Adrenal gland (tissue), 5 donors: Measurements from ENCODE around the gene FUT8.

ENCODE experiments used
- POLR2A ChIP-seq, 2 donors: fragments of 450-650 bp; IDR thresholded peaks; one replicate each; pipeline ENCODE4 v1.6.1; 2017; ENCODE audit warnings: antibody characterized with exemption in 2 of 2, mild to moderate bottlenecking in 2 of 2, moderate library complexity in 1 of 2
- TF ChIP-seq, protein P1 (sequence below), 6 experiments: fragments of 450-650 bp in 4 of 6; fragments of 200-600 bp in 2 of 6; sonication (generic) in 1 of 6; IDR thresholded peaks; 1 replicate in 5 of 6; 2 replicates in 1 of 6; pipeline versions ENCODE4 v1.5.1 to v1.8.0; 2016 to 2021; ENCODE audit warnings: antibody characterized with exemption in 6 of 6, mild to moderate bottlenecking in 2 of 6, moderate library complexity in 1 of 6
- donor health status: DM: no; HTN: no; CAD: no.

- TF ChIP-seq, protein P1, sequence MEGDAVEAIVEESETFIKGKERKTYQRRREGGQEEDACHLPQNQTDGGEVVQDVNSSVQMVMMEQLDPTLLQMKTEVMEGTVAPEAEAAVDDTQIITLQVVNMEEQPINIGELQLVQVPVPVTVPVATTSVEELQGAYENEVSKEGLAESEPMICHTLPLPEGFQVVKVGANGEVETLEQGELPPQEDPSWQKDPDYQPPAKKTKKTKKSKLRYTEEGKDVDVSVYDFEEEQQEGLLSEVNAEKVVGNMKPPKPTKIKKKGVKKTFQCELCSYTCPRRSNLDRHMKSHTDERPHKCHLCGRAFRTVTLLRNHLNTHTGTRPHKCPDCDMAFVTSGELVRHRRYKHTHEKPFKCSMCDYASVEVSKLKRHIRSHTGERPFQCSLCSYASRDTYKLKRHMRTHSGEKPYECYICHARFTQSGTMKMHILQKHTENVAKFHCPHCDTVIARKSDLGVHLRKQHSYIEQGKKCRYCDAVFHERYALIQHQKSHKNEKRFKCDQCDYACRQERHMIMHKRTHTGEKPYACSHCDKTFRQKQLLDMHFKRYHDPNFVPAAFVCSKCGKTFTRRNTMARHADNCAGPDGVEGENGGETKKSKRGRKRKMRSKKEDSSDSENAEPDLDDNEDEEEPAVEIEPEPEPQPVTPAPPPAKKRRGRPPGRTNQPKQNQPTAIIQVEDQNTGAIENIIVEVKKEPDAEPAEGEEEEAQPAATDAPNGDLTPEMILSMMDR (IDR thresholded peaks at IDR 0.05) = no peak
- TF ChIP-seq POLR2A (IDR thresholded peaks at IDR 0.05) = no peak
These were observed 306.1 kb downstream of the FUT8 start for GRCh38 chr14:65718629-65719028.
